NCI-H1694 (cell line): ENCODE data around the gene LSM12.

Source experiments
- DNase-seq: peaks from one replicate; lab custom pipeline; 2025; lab: John Stamatoyannopoulos, UW

The LSM12 gene

DNA sequence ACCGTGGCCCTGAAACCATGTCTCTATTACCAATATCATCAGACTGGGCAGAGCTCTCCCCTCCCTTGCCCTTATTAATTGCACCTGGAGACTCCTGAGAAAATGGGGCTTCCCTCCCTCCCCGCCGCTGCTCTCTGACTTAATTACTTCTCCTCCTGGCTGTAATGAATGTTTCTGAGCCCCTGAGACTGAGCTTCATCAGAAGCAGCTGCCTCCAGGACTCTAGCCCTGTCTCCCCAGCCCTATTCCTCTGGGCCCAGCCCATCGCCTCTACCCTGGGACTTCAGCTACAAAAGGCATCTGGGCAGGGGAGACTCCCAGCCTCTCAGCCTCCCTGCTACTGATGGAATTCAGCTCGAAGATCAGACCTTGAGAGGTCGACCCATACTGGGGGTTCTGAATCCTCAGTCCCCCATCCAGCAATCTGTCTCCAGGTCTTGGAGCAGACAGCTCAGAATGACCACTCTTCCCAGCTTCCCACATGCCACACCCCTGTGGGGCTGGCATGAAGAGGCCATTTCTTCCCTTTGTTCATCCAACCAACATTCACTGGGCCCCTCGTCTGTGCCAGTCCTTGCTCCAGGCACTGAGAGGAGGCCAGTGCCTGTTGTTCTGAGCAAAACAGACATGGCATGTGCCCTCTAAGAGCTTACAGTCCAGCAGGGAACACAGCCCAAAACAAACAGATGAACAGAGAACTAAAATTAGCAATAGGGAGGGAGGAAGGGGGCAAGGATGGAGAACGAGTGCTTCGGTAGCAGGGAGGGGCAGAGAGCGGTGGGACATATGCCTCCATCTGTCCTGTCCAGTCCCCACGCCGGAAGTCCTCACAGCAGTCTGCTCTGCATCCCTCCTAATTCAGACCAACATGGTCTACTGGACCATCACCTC, 79.1 kb downstream of the LSM12 start:
- DNase-seq = no peak

DNA sequence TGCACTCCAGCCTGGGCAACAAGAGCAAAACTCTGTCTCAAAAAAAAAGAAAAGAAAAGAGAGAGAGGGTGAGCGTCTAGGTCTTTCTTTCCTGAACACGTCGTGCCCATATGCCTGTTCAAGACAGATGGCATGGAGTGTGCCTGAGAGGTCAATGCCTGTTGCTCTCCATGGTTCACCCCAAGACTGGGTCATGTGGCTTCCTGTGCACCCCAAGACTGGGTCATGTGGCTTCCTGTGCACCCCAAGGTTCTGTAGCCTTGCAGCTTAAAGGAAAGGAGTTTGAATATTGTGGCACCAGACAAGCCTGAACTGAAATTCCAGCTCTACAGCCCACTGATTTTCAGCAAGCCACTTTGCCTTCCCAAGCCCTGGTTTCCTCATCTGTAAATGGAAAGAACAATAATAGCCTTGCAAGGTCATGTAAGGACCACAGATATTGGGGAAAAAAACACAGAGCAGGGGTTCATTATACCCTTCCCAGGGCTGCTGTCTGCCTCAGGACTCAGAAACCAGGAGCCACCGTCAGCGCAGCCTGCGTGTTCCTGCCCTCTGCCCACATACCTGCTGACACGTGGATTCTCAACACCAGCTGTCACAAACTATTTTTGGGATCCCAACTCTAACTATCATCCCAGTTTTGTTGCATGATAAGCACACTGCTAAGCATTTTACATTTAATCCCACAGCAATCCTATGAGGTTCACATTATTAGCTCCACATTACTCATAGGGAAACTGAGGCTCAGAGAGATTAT, 80.1 kb downstream of the LSM12 start:
- DNase-seq = no peak

DNA sequence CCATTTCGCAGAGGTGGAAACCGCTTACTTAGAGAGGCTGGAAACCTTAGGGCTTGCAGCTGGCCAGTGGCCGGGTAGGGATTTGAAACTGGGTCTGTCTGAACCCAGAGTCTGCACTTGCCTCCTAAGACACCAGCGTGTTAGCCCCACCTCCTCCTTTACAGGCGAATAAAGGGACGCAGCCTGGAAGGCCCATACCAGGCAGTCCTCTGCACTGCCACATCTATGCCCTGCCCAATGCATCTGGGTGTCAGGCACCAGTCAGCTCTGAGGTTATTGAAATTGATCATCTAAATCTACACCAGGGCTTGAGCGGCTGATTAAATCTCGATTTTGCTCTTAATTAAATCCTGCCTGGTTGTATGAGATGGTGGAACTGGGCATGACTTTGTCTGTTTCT, 82.0 kb downstream of the LSM12 start:
- DNase-seq = no peak
